ENCODE data around the gene IQGAP2.

DNA sequence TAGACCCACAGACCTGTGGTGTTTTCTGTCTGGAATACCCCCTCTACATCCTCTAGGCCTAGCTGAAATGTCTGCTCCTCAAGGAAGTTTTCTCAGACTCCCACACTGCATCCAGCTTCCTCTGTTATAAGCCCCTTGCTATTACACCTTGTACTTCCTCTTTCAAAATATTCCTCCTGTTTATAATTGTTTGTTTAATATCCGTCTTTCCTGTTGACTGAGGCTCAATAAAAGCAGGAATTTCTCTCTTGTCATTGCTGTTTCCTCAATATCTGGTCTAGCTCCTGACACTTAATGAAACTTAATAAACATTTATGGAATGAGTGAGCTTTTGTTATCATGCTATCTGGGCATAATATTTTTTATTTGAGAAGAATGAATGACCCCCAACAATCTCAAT lies 34.1 kb upstream of the IQGAP2 start:
- TF ChIP-seq GATA2 (IDR thresholded peaks at IDR 0.05; ENCODE audit: low read depth, low read length) = no peak
- TF ChIP-seq GATA3 (IDR thresholded peaks at IDR 0.05; ENCODE audit: low read depth, low read length) = no peak

All from SH-SY5Y (cell line).